Stimulated activated CD4-positive, alpha-beta T cell treated with anti-CD3 and anti-CD28 coated beads, Interleukin-1b, Interleukin-23, amount 100 ng/mL, for 24 hours (primary cell): ENCODE data around the gene C3AR1.
"Not testable (repeated sequence)": the region's sequence is repeated elsewhere in the genome, so short reads cannot be mapped to it uniquely, and the experiment has no call there.

ENCODE experiments used
- DNase-seq, 4 experiments: peaks; one replicate each; pipeline ENCODE4 v3.0.0-alpha.2; 2020; ENCODE audit warnings: low read depth in 4 of 4, low spot score in 1 of 4

Gene C3AR1

GRCh38 chr12:8065991-8066594 lies at the start of gene C3AR1:
TSS of gene C3AR1 (minus strand) at chr12:8066359. CDS start at chr12:8060185, 6,174 bp downstream.
- DNase-seq, result no peak

DNA sequence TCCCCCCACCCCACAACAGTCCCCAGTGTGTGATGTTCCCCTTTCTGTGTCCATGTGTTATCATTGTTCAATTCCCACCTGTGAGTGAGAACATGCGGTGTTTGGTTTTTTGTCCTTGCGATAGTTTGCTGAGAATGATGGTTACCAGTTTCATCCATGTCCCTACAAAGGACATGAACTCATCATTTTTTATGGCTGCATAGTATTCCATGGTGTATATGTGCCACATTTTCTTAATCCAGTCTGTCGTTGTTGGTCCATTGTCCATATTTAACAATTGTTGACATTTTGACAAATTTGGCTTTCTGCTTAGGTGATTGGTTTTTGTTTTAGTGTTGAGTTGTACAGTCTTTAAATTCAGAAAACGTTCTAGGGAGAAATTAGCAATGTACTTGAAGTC lies 47.0 kb upstream of the C3AR1 start:
- not testable (repeated sequence) for DNase-seq

GRCh38 chr12:8108808-8109398 lies 42.7 kb upstream of the C3AR1 start:
- peak; percentile 49 to 60 (median 56) for DNase-seq

DNA sequence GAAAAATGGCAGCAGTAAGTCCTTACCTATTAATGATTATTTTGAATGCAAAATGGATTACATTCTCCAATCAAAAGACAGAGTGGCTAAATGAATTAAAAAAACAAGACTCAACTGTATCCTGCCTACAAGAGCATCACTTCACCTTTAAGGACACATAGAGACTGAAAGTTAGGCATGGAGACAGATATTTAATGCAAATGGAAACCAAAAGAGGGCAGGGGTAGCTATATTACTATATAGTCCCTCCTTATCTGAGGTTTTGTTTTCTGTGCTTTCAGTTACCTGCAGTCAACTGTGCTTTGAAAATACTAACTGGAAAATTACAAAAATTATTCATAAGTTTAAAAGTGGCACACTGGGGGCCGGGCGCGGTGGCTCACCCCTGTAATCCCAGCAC lies 33.1 kb upstream of the C3AR1 start:
- no peak for DNase-seq

DNA sequence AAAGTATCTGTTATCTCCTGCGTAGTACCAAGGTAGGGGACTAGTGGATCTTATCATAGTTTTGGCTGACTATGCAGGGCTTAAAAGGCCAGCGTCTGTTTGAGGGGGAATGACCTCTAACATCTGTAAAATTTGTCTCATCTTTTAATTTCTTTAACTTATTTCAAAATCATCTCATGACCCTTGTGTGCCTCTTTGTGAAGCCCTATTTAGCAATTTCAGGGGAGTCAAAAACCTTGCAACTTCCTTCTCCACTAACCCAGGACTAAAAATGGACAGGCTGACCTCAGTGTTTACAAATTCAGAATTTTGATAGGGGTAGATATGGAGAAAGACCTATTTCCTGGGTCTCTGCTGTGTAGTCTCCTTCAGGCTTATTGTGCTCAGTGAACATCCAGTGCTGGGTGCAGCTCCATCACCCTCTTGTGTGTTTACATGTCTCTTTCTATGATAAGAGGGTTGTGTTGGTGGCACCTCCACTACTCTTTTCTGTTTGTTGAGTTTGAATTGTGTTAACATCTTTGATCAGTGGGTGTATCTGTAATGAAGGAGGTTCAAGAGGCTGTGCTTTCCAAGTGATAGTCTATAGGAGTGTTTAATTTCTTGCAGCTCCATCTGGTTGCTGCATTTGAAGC lies 30.2 kb upstream of the C3AR1 start:
- no peak for DNase-seq

DNA sequence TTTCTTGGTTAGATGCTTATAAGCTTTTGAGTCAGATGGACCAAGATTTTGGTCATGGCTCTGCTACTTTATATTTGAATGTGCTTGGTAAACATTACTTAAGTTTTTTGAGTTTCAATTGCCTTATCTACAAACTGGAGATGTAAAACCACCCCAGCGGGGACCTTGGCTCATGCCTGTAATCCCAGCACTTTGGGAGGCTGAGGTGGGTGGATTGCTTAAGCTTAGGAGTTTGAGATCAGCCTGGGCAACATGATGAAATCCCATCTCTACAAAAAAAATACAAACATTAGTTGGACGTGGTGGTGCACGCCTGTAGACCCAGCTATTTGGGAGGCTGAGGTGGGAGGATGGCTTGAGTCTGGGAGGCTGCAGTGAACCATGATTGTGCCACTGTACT lies 27.1 kb upstream of the C3AR1 start:
- no peak for DNase-seq

- no peak for DNase-seq
Observed at GRCh38 chr12:8089716-8090115, 23.6 kb upstream of the C3AR1 start.

GRCh38 chr12:8089277-8089676 lies 23.1 kb upstream of the C3AR1 start:
- DNase-seq, result not testable (repeated sequence)

DNA sequence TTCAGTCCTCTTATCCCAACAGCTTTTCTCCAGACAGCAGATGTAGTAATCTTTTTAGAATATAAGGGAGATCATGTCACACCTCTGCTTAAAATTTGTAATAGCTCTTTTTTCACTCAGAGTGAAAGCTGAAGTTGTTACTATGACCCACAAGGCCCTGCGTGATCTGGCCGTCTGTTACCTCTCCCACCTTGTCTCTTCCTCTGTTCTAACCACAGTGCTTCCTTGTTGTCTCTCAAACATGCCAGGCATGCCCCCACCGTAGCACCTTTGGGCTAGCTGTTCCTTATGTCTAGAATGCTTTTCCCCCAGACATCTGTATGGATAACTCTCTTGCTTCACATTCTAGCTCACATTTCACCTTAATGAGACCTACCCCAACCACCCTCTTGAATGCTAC lies 22.4 kb upstream of the C3AR1 start:
- DNase-seq, result no peak

- DNase-seq, result no peak
Observed at GRCh38 chr12:8087666-8088065, 21.5 kb upstream of the C3AR1 start.

GRCh38 chr12:8084351-8084750 lies 18.2 kb upstream of the C3AR1 start:
- DNase-seq, result peak in 2 of 4 experiments; percentile 16 to 32

DNA sequence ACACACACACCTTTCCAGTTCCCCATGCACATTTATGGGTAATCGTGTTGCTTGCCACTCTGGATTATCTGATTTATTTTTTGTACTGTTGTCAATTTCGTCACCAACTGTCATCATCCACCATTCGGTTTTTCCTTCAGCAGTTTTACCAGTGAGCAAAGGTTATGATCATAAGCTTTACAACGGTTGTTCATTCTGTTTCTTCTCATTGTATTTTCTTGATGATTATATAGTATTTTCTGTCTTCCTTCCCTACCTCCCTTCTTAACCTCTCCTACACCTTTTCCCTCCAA lies 16.6 kb upstream of the C3AR1 start:
- DNase-seq, result no peak

DNA sequence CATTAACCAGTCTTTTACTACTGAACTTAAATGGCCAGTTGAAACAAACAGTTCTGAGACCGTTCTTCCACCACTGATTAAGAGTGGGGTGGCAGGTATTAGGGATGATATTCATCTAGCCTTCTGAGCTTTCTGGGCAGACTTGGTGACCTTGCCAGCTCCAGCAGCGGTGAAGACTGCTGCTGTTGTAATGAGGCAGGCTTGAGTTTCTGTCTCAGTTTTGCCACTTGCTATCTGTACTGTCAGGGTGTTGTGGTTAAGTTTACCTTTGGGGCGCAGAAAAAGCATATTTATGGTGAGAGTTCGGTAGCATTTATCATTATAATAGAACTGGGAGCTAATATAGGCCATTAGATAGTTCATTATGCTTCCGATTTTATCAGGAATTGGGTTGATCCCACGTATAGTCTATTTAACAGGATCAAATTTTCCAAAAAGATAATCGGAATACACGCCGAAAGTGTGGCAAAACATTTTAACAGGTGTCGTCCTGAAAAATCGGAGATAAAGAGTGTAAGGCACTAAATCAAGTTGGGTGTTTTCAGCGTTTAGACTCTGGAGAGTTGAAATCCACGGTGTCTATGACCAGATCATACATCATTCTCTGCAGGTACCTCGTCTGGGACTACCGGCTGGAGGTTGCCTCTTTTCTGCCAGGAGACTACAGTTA lies 15.2 kb upstream of the C3AR1 start:
- DNase-seq, result no peak

DNA sequence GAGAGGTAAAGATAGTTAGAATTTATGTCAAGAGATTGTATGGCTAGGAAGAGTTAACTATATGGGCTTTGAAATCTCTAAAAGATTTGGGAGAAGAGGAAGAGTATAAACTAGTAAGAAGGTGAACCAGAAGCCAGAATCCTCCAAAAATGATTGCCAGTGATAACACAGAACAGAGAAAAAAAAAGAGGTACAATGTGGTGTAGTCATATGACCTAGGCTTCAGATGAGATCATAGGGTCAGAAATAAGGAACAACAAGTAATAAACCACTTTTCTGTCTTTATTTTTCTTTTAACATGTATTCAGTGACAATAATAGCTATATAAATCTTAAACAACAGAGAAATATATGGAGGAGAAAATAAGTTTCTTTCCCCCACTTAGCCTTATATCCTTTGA lies 14.0 kb upstream of the C3AR1 start:
- DNase-seq, result no peak

- no peak for DNase-seq
Observed at GRCh38 chr12:8078916-8079315, 12.8 kb upstream of the C3AR1 start.

- peak in 3 of 4 experiments; percentile 15 to 34 (median 18) for DNase-seq
Observed at GRCh38 chr12:8078398-8078797, 12.2 kb upstream of the C3AR1 start.

GRCh38 chr12:8077207-8077606 lies 11.0 kb upstream of the C3AR1 start:
- no peak for DNase-seq

DNA sequence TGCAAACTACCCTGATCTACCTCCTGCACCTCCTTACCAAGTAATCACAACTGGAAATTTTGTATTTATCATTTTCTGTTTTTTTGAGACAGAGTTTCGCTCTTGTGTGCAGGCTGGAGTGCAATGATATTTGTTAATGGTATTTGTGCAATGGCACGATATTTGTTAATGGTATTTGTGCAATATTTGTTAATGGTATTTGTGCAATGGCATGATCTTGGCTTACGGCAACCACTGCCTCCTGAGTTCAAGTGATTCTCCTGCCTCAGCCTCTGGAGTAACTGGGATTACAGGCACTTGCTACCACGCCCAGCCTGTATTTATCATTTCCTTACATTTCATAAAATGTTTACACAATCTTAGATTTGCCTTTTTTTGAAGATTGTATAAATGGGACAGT lies 10.2 kb upstream of the C3AR1 start:
- no peak for DNase-seq

- DNase-seq, result no peak
Observed at GRCh38 chr12:8075935-8076334, 9.8 kb upstream of the C3AR1 start.

- DNase-seq, result not testable (repeated sequence)
Observed at GRCh38 chr12:8071820-8072219, 5.7 kb upstream of the C3AR1 start.

GRCh38 chr12:8069582-8069981 lies 3.4 kb upstream of the C3AR1 start:
- DNase-seq, result no peak

- no peak for DNase-seq
Observed at GRCh38 chr12:8064131-8064530, 2.0 kb downstream of the C3AR1 start.
